GM12864 (cell line): ENCODE data around the gene EDAR.

Source experiments
- DNase-seq: peaks from one replicate; pipeline ENCODE4 v3.0.0-alpha.2; 2011; ENCODE audit warnings: low read depth
- H3K4me3 ChIP-seq: 2 replicates; pipeline ENCODE4 v1.5.1; 2011; ENCODE audit warnings: mild to moderate bottlenecking, low read depth, low read length, control low read depth
- TF ChIP-seq, protein P1 (sequence below): IDR thresholded peaks from 2 replicates; pipeline ENCODE4 v1.5.1; 2011; ENCODE audit warnings: low read depth, mild to moderate bottlenecking, moderate library complexity, low read length, control low read depth, inconsistent platforms; ENCODE audit errors: missing control alignments

Gene EDAR

DNA sequence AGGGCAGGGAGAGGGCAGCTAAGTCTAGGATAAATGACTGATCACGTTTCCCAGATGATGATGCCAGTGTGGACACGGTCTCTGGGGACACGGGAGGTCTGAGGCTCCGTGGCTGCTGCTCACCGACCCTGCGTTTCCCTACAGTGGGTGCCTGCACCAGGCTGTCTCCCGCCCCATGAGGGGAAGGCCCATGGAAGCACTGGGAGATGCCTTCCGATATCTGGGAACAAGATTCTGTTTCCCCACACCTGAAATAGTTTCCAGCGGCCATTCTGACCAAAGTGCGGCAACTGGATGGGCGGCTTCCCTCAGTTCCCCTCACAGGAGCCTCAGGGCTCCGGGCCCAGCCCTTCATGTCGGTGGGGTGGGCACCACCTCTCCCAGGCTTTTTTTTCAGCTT lies 83.1 kb downstream of the EDAR start:
- TF ChIP-seq, protein P1, sequence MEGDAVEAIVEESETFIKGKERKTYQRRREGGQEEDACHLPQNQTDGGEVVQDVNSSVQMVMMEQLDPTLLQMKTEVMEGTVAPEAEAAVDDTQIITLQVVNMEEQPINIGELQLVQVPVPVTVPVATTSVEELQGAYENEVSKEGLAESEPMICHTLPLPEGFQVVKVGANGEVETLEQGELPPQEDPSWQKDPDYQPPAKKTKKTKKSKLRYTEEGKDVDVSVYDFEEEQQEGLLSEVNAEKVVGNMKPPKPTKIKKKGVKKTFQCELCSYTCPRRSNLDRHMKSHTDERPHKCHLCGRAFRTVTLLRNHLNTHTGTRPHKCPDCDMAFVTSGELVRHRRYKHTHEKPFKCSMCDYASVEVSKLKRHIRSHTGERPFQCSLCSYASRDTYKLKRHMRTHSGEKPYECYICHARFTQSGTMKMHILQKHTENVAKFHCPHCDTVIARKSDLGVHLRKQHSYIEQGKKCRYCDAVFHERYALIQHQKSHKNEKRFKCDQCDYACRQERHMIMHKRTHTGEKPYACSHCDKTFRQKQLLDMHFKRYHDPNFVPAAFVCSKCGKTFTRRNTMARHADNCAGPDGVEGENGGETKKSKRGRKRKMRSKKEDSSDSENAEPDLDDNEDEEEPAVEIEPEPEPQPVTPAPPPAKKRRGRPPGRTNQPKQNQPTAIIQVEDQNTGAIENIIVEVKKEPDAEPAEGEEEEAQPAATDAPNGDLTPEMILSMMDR = no peak
- H3K4me3 ChIP-seq = no peak overlapping the region
- DNase-seq = no peak

DNA sequence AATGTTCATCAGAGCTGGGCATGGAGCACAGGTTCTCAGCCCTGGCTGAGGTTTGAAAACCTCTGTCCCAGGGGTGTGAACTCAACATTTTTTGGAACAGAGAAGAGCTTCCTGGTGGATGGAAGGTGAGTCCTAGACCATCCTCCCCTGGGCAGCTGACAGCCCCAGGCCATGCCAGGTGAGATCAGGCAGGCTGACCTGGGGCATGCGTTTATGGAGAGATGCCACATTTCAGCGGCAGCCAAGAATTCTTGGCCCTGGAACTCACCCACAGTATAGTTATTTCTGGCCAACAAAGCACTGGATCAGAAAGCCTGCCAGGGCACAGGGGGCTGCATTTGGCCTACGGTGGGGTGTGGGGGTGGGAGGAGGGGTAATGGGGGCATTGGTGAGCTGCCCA lies 83.8 kb downstream of the EDAR start:
- no peak overlapping the region for H3K4me3 ChIP-seq
- TF ChIP-seq, protein P1 = no peak
- no peak for DNase-seq

DNA sequence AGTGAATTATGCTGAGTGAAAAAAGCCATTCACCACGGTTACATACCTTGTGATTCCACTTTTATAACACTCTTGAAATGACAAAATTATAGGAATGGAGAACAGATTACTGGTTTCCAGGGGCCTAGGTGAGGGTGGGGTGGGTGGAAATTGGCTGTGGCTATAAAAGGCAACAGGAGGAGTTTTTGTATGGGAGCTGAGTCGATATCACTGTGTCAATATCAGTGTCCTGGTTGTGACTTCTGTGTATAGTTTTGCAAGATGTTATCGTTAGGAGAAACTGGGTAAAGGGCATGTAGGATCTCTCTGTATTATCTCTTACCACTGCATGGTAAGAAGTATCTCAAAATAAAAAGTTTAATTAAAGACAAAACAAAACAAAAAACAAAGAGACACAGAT lies 84.3 kb downstream of the EDAR start:
- TF ChIP-seq, protein P1 = no peak
- H3K4me3 ChIP-seq = no peak overlapping the region
- DNase-seq = no peak

DNA sequence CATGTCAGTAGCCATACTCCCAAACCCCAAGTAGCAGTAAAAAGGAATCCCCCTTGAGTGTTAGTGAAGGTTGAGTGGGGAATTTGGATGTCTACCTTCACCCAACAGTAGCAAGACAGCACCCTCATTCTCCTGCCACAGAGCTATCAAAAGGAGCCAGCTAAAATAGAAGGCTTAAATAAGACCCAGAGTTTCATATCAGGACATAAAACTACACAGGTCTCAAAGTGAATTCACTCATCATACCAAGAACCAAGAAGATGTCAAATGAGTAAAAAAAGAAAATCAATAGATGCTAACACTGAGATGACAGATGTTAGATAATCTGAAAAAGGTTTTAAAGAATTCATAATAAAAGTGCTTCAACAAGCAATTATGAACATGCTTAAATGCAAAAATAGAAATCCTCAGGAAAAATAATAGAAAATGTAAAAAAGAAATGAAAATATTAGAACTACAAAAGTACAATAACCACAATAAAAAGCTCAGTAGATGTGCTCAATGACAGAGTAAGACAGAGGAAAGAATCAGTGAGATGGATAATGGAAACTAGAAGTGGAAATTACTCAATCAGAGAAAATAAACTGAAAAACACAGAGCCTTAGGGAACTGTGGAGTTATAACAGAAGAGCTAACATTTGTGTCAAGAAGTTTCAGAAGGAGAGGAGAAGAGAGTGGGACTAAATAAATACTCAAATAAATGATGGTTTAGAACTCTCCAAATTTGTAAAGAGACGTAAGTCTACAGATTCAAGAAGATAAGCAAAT lies 90.5 kb downstream of the EDAR start:
- TF ChIP-seq, protein P1 = no peak
- DNase-seq = no peak
- H3K4me3 ChIP-seq = no peak overlapping the region

DNA sequence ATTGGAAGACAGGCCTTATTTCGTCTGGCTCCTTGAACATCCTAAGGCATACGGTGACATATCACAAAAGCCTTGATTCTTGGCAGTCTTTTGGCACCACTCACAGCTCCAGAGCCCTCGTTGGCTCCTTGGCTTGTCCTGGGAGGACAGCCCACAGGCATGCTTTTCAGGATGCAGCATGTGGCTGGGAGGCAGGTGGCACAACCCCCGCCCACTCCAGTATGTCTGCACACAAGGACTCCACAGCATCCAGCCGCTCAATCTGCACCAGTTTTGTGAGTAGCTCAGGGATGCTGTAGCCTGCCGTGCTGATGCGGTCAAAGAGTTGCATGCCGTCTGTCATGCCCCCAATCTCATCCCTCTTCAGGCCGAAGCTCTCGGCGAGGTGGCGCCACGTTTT lies 92.3 kb downstream of the EDAR start:
- DNase-seq = no peak
- TF ChIP-seq, protein P1 = no peak

DNA sequence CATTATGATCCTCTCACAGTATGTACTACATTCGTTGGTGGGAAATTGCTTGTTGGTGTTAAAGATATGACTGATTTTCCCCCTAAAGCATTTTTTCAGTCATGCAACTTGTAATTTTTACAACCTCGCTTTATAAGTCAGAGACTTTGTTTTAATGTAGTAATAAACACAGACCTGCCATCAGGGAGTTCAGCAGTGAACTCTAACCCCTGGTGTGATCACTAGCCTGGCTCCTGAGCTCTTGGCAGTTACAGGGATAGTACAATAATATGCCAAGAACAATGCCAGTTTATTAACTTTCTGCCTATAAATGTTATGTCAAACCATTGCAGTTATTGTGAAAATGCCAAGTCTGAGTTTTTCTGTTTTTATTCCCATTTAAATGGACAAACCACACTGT lies 93.8 kb downstream of the EDAR start:
- no peak overlapping the region for H3K4me3 ChIP-seq
- TF ChIP-seq, protein P1 = no peak
- no peak for DNase-seq

More for the DNA sequence above, 92.3 kb downstream of the EDAR start:
- no peak overlapping the region for H3K4me3 ChIP-seq

DNA sequence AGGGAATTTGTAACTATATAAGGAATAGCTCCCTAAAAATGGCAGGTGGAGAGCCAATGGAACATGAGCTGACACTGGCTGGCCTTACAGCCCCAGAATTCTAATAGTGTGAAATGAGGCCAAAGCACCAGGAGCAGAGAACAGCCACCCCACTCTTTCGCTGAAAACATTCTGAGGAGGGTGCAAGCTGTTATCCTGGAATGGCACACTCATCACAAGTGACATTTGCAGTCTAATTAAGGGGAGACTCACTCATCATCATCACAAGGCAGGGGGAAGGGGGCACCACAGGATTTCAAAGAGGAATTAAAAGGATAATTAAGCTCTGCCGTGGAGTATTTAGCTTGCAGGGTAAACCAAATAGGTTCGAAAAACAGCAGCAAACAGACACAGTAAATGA lies 94.3 kb downstream of the EDAR start:
- TF ChIP-seq, protein P1 = no peak
- no peak for DNase-seq
- H3K4me3 ChIP-seq = no peak overlapping the region
